HG03575 (cell line): ENCODE data around the gene KCNA1.
"Not testable (repeated sequence)": the region's sequence is repeated elsewhere in the genome, so short reads cannot be mapped to it uniquely, and the experiment has no call there.

Source experiments
- ATAC-seq: cut with Tn5 transposase; IDR thresholded peaks from one replicate; pipeline ENCODE4 v1.9.1; 2021; ENCODE audit not compliant: unreplicated experiment, insufficient number of reproducible peaks, low FRiP score; ENCODE audit errors: extremely low read depth

Gene KCNA1

GRCh38 chr12:4909734-4910501, at the start of gene KCNA1:
TSS of gene KCNA1 (plus strand) at chr12:4909905. CDS start at chr12:4911379, 1,474 bp downstream.
- ATAC-seq = no peak

GRCh38 chr12:4860741-4861140, 49.0 kb upstream of the KCNA1 start:
- ATAC-seq = no peak

DNA sequence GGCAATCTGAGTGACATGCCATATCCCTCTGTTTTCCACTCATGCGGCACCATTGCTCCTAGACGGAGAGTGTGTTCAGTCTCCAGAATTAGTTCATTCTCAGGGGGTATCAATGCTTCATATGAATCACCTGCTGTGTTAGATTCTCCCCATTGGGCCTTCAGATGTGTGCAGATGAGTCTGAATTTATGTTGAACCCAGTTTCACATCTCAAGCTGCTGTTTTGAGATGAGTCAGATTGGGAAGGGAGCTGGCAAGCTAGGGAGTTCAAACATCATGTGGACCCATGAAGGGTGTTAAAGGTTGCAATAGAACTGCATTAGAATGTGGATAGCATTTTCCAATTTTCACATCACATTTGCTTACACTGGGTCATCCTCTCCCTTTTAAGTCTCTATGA, 46.9 kb upstream of the KCNA1 start:
- no peak for ATAC-seq

GRCh38 chr12:4864575-4864974, 45.1 kb upstream of the KCNA1 start:
- ATAC-seq = no peak

GRCh38 chr12:4865246-4865645, 44.5 kb upstream of the KCNA1 start:
- no peak for ATAC-seq

GRCh38 chr12:4866299-4866698, 43.4 kb upstream of the KCNA1 start:
- ATAC-seq = no peak

- ATAC-seq = no peak
These were observed 42.3 kb upstream of the KCNA1 start for GRCh38 chr12:4867384-4867783.

DNA sequence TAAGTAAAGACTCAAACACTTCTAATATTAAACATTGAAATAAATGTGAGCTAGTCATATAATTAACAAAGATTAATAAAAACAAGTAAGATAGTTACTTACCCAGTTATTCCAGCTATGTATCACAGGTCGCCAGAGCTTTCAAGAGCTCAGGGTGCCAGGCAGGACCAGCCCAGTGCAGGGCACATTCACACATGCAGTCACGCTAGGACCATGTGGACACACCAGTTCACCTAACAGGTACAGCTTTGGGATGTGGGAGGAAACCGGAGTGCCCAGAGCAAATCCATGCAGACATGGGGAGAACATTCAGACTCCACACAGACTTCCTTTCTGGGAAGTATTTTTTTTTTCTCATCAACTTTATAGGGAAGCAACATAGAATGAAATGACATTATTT, 39.3 kb upstream of the KCNA1 start:
- ATAC-seq = no peak

GRCh38 chr12:4871514-4871913, 38.2 kb upstream of the KCNA1 start:
- no peak for ATAC-seq

DNA sequence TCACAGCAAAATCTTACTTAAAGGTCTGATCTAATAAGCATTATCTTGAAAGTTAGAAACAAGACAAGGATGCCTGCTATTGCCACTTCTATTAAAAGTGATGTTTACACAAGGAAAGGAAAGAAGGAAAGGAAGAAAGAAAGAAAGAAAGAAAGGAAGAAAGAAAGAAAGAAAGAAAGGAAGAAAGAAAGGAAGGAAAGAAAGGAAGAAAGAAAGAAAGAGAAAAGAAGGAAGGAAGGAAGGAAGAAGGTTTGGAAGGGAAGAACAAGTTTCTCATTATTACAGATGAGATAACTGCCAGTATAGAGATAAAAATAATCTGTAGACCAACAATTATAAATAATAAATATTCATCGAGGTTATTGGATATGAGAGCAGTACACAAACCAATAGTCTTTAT, 35.8 kb upstream of the KCNA1 start:
- no peak for ATAC-seq

GRCh38 chr12:4874671-4875070, 35.0 kb upstream of the KCNA1 start:
- ATAC-seq = no peak

DNA sequence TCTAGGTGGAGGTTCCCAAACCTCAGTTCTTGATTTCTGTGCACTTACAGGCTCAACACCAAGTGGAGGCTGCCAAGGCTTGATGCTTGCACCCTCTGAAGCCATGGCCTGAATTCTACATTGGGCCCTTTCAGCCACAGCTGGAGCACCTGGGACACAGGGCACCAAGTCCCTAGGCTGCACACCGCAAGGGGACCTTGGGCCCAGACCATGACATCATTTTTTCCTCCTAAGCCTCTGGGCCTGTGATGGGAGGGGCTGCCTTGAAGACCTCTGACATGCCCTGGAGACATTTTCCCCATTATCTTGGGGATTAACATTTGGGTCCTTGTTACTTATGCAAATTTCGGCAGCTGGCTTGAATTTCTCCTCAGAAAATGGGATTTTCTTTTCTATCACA, 30.2 kb upstream of the KCNA1 start:
- not testable (repeated sequence) for ATAC-seq

DNA sequence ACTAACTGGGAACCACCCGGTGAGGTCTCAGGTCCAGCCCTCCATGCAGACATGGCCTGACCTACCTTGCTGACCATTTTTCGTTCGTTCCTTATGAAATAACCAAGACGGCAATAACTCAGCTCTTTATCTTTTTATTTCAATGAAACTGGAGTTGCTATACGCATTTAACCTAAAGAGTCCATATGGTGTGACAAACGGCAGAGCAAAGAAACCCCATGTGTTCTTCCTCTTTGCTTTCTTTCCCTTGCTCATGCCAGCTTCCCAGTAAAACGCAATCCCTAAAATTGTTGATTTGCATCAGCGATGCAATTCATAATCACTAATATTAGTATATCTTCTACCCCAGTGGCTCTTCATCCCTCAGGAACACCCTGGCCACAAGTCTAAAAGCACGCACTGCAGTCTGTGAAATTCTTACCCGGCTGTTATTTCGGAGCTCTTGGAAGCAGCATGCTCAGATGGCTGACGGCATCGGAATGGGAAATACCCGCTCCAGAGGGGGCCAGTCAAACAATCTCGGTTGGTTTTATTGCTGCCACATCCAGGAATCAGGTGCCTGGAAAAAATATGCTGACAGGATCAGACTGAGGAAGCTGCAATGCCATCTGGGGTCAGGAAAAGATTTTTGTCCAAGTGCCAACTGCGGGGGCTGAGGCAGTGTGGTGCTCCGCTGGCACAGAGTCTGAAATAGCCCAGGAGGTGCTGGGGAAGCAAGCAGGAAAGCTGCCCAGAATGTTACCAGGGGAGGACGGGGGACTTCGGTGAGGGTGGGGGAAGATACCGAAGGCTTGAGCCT, 28.2 kb upstream of the KCNA1 start:
- ATAC-seq = no peak

DNA sequence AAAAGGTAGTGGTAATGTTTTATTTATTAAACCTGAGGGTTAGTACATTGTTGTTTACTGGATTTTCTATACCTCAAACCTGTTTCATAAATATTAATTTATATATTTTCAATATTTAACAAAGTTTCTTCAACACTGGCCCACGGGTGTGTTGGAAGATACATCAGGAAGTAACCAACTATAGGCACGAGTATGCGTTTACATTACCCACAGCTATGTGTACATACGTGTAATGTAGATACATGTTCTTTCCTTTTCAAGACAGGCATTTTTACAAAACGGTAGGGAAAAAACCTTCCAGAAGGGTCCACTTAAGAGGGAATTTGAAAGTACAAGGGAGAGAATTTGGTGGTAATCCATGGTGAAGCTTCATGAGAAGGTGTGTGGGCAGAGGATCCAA, 17.8 kb upstream of the KCNA1 start:
- ATAC-seq = no peak

DNA sequence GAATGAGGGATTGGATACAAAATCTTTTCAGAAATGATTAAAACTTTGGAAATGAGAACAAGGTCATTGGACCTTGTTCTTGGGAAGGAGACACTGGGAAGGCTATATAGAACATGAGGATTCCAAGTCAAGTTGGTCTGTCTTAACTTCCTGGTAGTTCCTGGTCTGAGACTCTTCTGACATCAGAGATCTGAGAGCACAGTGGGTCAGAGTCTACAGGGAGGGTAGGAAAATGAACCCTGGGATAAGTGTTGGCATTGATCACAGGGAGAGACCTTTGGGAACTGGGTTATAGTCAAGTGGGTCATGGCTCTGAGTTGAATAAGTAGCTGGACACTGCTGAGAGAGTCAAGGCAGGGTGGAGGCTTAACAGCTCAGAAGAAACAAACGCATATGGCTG, 17.3 kb upstream of the KCNA1 start:
- no peak for ATAC-seq

- no peak for ATAC-seq
These were observed 15.7 kb upstream of the KCNA1 start for GRCh38 chr12:4894019-4894418.

DNA sequence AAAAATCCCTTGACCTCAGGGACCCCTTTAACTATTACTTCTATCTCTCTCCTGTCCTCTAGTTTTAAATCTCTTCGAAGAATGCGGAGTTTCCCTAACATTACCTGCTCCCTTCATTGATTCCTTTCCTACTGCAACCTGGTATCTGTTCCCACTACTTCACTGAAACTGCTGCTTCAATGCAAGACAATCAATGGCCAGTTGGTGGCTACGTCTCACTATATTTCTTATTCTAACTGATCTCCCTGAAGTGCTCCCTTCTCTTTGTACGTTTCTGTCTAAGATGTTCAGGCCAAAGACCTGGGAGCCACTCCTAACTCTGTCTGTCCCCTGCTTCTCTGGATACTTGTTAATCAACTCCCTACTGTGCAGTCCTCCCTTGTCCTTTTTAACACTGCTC, 10.3 kb upstream of the KCNA1 start:
- no peak for ATAC-seq

DNA sequence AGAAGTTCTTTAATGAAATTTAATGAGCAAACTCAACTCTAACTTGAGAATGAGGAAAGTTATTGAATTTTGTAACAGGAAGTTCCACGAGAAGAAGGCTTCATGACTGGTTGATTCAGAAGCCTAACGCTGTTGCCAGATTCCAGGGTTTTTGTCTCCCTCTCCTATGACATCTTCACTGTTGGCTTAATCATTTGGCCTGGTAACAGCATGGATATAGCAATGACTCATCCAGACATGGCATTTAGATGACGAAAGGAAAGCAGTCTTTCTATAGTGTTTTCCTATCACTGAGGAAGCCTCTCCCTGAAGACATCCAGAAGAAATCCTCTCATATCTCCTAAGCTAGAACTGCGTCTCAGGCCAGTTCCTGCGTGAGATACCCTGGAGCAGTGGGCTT, 9.4 kb upstream of the KCNA1 start:
- no peak for ATAC-seq

DNA sequence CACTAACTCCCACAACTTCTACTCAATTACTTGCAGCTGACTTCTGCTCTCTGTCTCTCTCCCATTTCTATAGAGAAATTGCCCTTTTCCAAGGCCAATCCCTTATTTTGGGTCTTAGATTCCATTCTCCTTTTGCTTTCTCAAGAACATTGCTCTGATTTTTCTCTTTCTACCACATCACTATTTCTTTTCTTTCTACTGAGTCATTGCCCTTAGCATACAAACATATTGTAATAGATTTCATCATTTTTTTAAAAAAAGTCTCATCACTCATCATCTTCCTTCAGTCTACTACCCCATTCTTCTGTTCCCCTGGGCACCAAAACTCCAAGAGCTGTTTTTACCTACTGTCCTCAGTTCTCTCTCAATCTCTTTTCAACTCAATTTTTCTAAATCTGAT, 4.4 kb upstream of the KCNA1 start:
- ATAC-seq = no peak

DNA sequence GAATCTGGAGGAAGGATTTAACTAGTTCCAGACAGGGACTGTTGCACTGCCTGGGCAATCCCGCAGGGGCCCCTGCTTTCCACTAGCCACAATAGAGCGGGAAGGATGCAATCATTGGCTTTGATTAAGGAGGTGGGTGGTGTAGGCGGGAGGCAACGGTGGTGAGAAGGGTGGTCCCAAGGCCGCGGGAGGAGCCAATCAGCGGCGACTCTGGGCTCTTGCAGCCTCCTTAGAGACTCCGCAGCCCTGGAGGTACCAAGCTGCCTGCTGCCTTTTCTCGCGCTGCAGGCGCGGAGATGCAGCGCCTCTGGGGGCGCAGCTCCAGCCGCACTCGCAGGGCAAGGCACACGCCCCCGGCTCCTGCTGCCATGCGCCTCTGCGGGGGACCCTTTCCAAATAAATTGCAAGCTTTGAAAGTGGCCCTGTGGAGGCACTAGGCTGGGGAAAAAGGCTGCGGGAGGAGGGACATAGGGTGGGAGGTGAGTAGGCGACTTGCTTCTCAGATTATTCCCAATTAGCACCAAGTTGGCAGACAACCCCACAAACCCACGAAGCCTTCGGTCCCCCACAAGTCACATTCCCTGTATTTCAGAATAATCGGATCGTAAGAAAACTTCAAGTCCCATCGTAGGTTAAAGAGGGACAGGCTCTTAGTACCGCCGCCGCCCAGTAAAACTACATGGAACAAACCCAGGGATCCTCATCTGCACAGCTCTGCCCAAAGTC, 858 bp upstream of the KCNA1 start:
- ATAC-seq = no peak
